ENCODE measurements around the gene PRR19. TPM values are rescaled to one million over a fixed set of nuclear protein-coding genes. Genes with fewer than 3 reads are reported as not detected.

The PRR19 gene
- total RNA-seq, 1 donor from 2014 or later: 2.4 TPM

- H3K9me3 Mint-ChIP-seq: no peaks in the 10 kb centered on the region
- H3K36me3 Mint-ChIP-seq: no peaks in the 10 kb centered on the region
- H3K27ac Mint-ChIP-seq: no peak within 1 kb of the TSS
- TF ChIP-seq, protein P1, sequence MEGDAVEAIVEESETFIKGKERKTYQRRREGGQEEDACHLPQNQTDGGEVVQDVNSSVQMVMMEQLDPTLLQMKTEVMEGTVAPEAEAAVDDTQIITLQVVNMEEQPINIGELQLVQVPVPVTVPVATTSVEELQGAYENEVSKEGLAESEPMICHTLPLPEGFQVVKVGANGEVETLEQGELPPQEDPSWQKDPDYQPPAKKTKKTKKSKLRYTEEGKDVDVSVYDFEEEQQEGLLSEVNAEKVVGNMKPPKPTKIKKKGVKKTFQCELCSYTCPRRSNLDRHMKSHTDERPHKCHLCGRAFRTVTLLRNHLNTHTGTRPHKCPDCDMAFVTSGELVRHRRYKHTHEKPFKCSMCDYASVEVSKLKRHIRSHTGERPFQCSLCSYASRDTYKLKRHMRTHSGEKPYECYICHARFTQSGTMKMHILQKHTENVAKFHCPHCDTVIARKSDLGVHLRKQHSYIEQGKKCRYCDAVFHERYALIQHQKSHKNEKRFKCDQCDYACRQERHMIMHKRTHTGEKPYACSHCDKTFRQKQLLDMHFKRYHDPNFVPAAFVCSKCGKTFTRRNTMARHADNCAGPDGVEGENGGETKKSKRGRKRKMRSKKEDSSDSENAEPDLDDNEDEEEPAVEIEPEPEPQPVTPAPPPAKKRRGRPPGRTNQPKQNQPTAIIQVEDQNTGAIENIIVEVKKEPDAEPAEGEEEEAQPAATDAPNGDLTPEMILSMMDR (conservative IDR thresholded peaks at IDR 0.05): peak; percentile 52
- H3K27me3 Mint-ChIP-seq: peaks cover 46% of the 10 kb centered on the region
- no peak for DNase-seq (ENCODE audit: extremely low spot score, unreplicated experiment)
- no peaks in the 10 kb centered on the region for H3K4me1 Mint-ChIP-seq (ENCODE audit: unreplicated experiment)
- H3K4me3 Mint-ChIP-seq: peak within 1 kb of the TSS; percentile 83
Observed at GRCh38 chr19:42313096-42313839, 11.3 kb downstream of the PRR19 start, which contains the start of gene TMEM145. Gene TMEM145, plus strand, starts transcription at chr19:42313309. Its CDS starts 68 bp downstream, at chr19:42313377.

- Mint-ChIP-seq H3K4me3 (peak overlapping the region; percentile 83), H3K27me3 (peaks cover 46% of the 10 kb centered on the region), H3K27ac (no peak overlapping the region), H3K4me1 (ENCODE audit: unreplicated experiment) (no peaks in the 10 kb centered on the region), H3K36me3 (no peaks in the 10 kb centered on the region), H3K9me3 (no peaks in the 10 kb centered on the region)
- TF ChIP-seq, protein P1 (conservative IDR thresholded peaks at IDR 0.05): no peak
- DNase-seq (ENCODE audit: extremely low spot score, unreplicated experiment): no peak
Observed at GRCh38 chr19:42313840-42314755, 12.2 kb downstream of the PRR19 start.

- H3K4me1 Mint-ChIP-seq (ENCODE audit: unreplicated experiment): no peaks in the 10 kb centered on the region
Observed at GRCh38 chr19:42315024-42315423, 13.1 kb downstream of the PRR19 start.

GRCh38 chr19:42316223-42317211, 14.6 kb downstream of the PRR19 start:
- no peak for DNase-seq (ENCODE audit: extremely low spot score, unreplicated experiment)
- Mint-ChIP-seq H3K27ac (no peak overlapping the region), H3K4me1 (ENCODE audit: unreplicated experiment) (no peaks in the 10 kb centered on the region), H3K4me3 (peak overlapping the region; percentile 39), H3K36me3 (no peaks in the 10 kb centered on the region), H3K9me3 (no peaks in the 10 kb centered on the region), H3K27me3 (peaks cover 61% of the 10 kb centered on the region)
- TF ChIP-seq, protein P1 (conservative IDR thresholded peaks at IDR 0.05): no peak

More at GRCh38 chr19:42315024-42315423, 13.1 kb downstream of the PRR19 start:
- no peak for DNase-seq (ENCODE audit: extremely low spot score, unreplicated experiment)
- Mint-ChIP-seq H3K4me3 (peak overlapping the region; percentile 44), H3K27me3 (peaks cover 47% of the 10 kb centered on the region), H3K27ac (no peak overlapping the region), H3K9me3 (no peaks in the 10 kb centered on the region), H3K36me3 (no peaks in the 10 kb centered on the region)
- TF ChIP-seq, protein P1 (conservative IDR thresholded peaks at IDR 0.05): no peak

GRCh38 chr19:42317535-42317934, 15.6 kb downstream of the PRR19 start:
- TF ChIP-seq, protein P1 (conservative IDR thresholded peaks at IDR 0.05): no peak
- no peak overlapping the region for H3K4me3 Mint-ChIP-seq
- no peaks in the 10 kb centered on the region for H3K4me1 Mint-ChIP-seq (ENCODE audit: unreplicated experiment)
- DNase-seq (ENCODE audit: extremely low spot score, unreplicated experiment): no peak
- H3K9me3 Mint-ChIP-seq: no peaks in the 10 kb centered on the region
- peaks cover 64% of the 10 kb centered on the region for H3K27me3 Mint-ChIP-seq
- H3K27ac Mint-ChIP-seq: no peak overlapping the region
- no peaks in the 10 kb centered on the region for H3K36me3 Mint-ChIP-seq

All from type B pancreatic cell (in vitro differentiated cells).